Astrocyte of the cerebellum (primary cell): ENCODE results near the gene CPSF3.

Source experiments
- DNase-seq: peaks from one replicate; pipeline ENCODE4 v3.0.0-alpha.2; 2011; ENCODE audit warnings: low read depth
- H3K4me3 ChIP-seq: 2 replicates; pipeline ENCODE4 v1.5.1; 2011; ENCODE audit warnings: mild to moderate bottlenecking, low read depth, low read length, moderate library complexity
- CTCF ChIP-seq: IDR thresholded peaks from 2 replicates; pipeline ENCODE4 v1.5.1; 2012; ENCODE audit warnings: low read length, low read depth, moderate library complexity, mild to moderate bottlenecking; ENCODE audit errors: missing control alignments
- in situ Hi-C: cut with HindIII; loops from 2 replicates; pipeline ENCODE4 v1.10.0; 2017; ENCODE audit warnings: low sequenced_read_pairs

CPSF3 gene

GRCh38 chr2:9388950-9389911, 34.2 kb upstream of the CPSF3 start:
- TF ChIP-seq CTCF, result no peak
- no peak overlapping the region for H3K4me3 ChIP-seq
- in situ Hi-C loops, result no loop called here
- no peak for DNase-seq

GRCh38 chr2:9390151-9390850, 33.2 kb upstream of the CPSF3 start:
- in situ Hi-C loops, result no loop called here
- no peak for TF ChIP-seq CTCF
- H3K4me3 ChIP-seq, result no peak overlapping the region
- no peak for DNase-seq

- no peak for DNase-seq
- in situ Hi-C loops, result no loop called here
- H3K4me3 ChIP-seq, result no peak overlapping the region
- no peak for TF ChIP-seq CTCF
Observed at GRCh38 chr2:9390991-9391390, 32.5 kb upstream of the CPSF3 start.

- no peak for DNase-seq
- no peak for TF ChIP-seq CTCF
- H3K4me3 ChIP-seq, result no peak overlapping the region
- in situ Hi-C loops, result no loop called here
Observed at GRCh38 chr2:9391961-9392720, 31.3 kb upstream of the CPSF3 start.

- H3K4me3 ChIP-seq, result no peak overlapping the region
- in situ Hi-C loops, result no loop called here
- DNase-seq, result no peak
- TF ChIP-seq CTCF, result no peak
Observed at GRCh38 chr2:9392898-9393765, 30.3 kb upstream of the CPSF3 start.
